Measurements from ENCODE around the gene CLDN4. TPM values are rescaled to one million over a fixed set of nuclear protein-coding genes. Genes with fewer than 3 reads are reported as not detected.

Gene CLDN4
- polyA plus RNA-seq, 3 donors, result 0.01 TPM; not detected in 2

GRCh38 chr7:73823257-73823656 is 7.5 kb upstream of the CLDN4 start:
- H3K36me3 Mint-ChIP-seq, result no peaks in the 10 kb centered on the region
- TF ChIP-seq CTCF (IDR thresholded peaks at IDR 0.05), result no peak
- Histone ChIP-seq H3K4me1 (ENCODE audit: control insufficient read depth in 1 of 2, insufficient read depth in 2 of 2, low read length in 2 of 2) (peaks cover 27 to 28% of the 10 kb centered on the region in 2 donors), H3K4me3 (replicated peaks in 1 of 3; ENCODE audit: low read depth in 2 of 3, low read length in 3 of 3) (no peak overlapping the region), H3K4me2 (replicated peaks; ENCODE audit: extremely low read depth, low read length, poor library complexity, severe bottlenecking) (no peak overlapping the region), H3K36me3 (replicated peaks in 1 of 2; ENCODE audit: control insufficient read depth in 1 of 2, insufficient read depth in 2 of 2, low read length in 2 of 2) (no peaks in the 10 kb centered on the region), H3K9ac (ENCODE audit: insufficient read depth, low read length, poor library complexity, severe bottlenecking) (no peak overlapping the region), H3K79me2 (ENCODE audit: insufficient read depth, low read length) (no peaks in the 10 kb centered on the region), H3K27ac (ENCODE audit: low read depth in 1 of 2, low read length in 2 of 2) (no peak overlapping the region), H3K9me3 (replicated peaks in 1 of 2; ENCODE audit: control insufficient read depth in 1 of 2, insufficient read depth in 1 of 2, low read length in 2 of 2) (no peaks in the 10 kb centered on the region), H3K27me3 (ENCODE audit: control insufficient read depth in 2 of 2, insufficient read depth in 2 of 2, low read length in 2 of 2) (no peaks in the 10 kb centered on the region), H2AFZ (ENCODE audit: insufficient read depth, low read depth, low read length, poor library complexity, severe bottlenecking) (no peak overlapping the region), H4K20me1 (ENCODE audit: insufficient read depth, low read length) (no peaks in the 10 kb centered on the region)
- H3K27ac Mint-ChIP-seq, result no peak overlapping the region
- peaks cover 0 to 2% (median 0%) of the 10 kb centered on the region in 7 donors for H3K9me3 Mint-ChIP-seq
- H3K4me1 Mint-ChIP-seq, result peaks cover 27% of the 10 kb centered on the region
- H3K27me3 Mint-ChIP-seq (ENCODE audit: low read depth in 3 of 3), result peaks cover 20 to 35% (median 21%) of the 10 kb centered on the region in 3 donors
- peak overlapping the region in 1 of 2 donors; percentile 69 for H3K4me3 Mint-ChIP-seq
- WGBS (ENCODE audit: insufficient coverage), result 92% methylated on average over 4 of the region's 5 CpGs
- DNase-seq, result no peak
- intact Hi-C loops (cut with micrococcal nuclease), result loop anchor here in 1 of 2 donors (10.0 kb wide), 1 partner anchor 48 kb away; the partner anchor contains the start of gene CLDN3

- H3K9me3 ChIP-seq (replicated peaks in 1 of 2; ENCODE audit: control insufficient read depth in 1 of 2, insufficient read depth in 1 of 2, low read length in 2 of 2), result no peaks in the 10 kb centered on the region
- H3K27me3 Mint-ChIP-seq (ENCODE audit: low read depth in 3 of 3), result peaks cover 26 to 39% (median 27%) of the 10 kb centered on the region in 3 donors
- H3K4me3 Mint-ChIP-seq, result no peak overlapping the region
- no peak for DNase-seq
- peaks cover 30 to 34% of the 10 kb centered on the region in 2 donors for H3K4me1 ChIP-seq (ENCODE audit: control insufficient read depth in 1 of 2, insufficient read depth in 2 of 2, low read length in 2 of 2)
- no peak overlapping the region for H3K27ac ChIP-seq (ENCODE audit: low read depth in 1 of 2, low read length in 2 of 2)
- peaks cover 0 to 4% of the 10 kb centered on the region in 2 donors for H3K27me3 ChIP-seq (ENCODE audit: control insufficient read depth in 2 of 2, insufficient read depth in 2 of 2, low read length in 2 of 2)
- H3K27ac Mint-ChIP-seq, result no peak overlapping the region
- no peak overlapping the region for H3K4me3 ChIP-seq (replicated peaks in 1 of 3; ENCODE audit: low read depth in 2 of 3, low read length in 3 of 3)
- 92% methylated on average over 11 of the region's 11 CpGs for WGBS (ENCODE audit: insufficient coverage)
- TF ChIP-seq CTCF (IDR thresholded peaks at IDR 0.05), result no peak
- no peaks in the 10 kb centered on the region for H3K9me3 Mint-ChIP-seq
- H2AFZ ChIP-seq (ENCODE audit: insufficient read depth, low read depth, low read length, poor library complexity, severe bottlenecking), result no peak overlapping the region
- H3K79me2 ChIP-seq (ENCODE audit: insufficient read depth, low read length), result no peaks in the 10 kb centered on the region
- no peaks in the 10 kb centered on the region for H3K36me3 ChIP-seq (replicated peaks in 1 of 2; ENCODE audit: control insufficient read depth in 1 of 2, insufficient read depth in 2 of 2, low read length in 2 of 2)
- H3K4me1 Mint-ChIP-seq, result peaks cover 32% of the 10 kb centered on the region
- H3K36me3 Mint-ChIP-seq, result peaks cover 0 to 2% of the 10 kb centered on the region in 2 donors
- intact Hi-C loops (cut with micrococcal nuclease), result loop anchor here in 1 of 2 donors (10.0 kb wide), 1 partner anchor 49 kb away; the partner anchor contains the start of gene CLDN3
- no peaks in the 10 kb centered on the region for H4K20me1 ChIP-seq (ENCODE audit: insufficient read depth, low read length)
- no peak overlapping the region for H3K4me2 ChIP-seq (replicated peaks; ENCODE audit: extremely low read depth, low read length, poor library complexity, severe bottlenecking)
- H3K9ac ChIP-seq (ENCODE audit: insufficient read depth, low read length, poor library complexity, severe bottlenecking), result no peak overlapping the region
These were observed 6.8 kb upstream of the CLDN4 start for GRCh38 chr7:73823873-73824592.
